Fibroblast of skin of back (primary cell): Measurements from ENCODE around the gene PPP1R14B.
A peak's percentile ranks its signal among the peaks of the same experiment; 100 is the strongest.

Experiments used
- DNase-seq: peaks from one replicate; pipeline ENCODE4 v3.0.0-alpha.2; 2013

Gene PPP1R14B

DNA sequence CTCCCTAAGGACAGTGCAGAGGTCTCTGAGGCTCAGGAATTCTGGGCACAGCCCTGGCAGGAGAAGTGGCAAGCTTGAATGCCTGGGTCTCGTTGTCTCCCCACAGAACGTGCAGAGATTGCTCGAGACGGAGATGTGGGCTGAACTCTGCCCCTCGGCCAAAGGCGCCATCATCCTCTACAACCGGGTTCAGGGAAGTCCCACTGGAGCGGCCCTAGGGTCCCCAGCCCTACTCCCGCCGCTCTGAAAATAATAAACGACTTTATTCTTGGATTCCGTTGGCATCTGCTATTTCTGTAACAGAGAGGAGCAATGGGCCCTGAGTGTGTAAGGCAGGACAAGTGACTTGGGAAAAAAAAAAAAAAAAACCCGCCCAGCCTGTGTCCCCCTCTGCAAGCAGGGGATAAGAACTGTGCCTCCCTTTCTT is 17.0 kb downstream of the PPP1R14B start:
- DNase-seq: no peak

DNA sequence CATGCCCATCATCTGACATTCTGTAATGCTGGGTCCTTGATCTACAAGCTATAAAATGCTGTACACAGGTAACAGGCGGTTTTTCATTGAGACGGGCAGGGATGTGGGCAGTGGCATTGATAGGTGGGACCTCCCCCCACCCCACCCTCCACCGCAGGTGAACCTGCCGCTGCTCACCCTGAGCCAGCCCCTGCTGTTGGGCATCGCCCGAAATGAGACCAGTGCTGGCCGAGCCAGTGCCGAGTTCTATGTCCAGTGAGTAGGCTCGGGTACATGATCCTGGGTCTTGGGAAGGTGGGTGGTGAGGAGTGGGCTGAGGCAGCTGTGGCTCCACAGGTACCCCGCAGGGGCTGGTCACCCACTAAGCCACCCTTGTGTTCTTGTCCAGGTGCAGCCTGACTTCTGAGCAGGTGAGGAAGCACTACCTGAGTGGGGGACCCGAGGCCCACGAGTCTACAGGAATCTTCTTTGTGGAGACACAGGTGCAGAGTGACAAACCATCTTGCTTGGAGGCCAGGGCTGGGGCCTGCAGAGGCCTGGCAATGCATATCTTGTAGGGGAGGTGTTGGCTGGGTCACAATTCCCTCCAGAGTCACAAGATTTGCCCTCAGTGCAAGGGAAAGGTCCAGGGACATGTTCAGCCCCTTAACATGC is 17.5 kb downstream of the PPP1R14B start:
- DNase-seq: no peak

GRCh38 chr11:64227405-64227956 is 19.3 kb downstream of the PPP1R14B start:
- no peak for DNase-seq

GRCh38 chr11:64226507-64227051 is 20.2 kb downstream of the PPP1R14B start:
- no peak for DNase-seq

DNA sequence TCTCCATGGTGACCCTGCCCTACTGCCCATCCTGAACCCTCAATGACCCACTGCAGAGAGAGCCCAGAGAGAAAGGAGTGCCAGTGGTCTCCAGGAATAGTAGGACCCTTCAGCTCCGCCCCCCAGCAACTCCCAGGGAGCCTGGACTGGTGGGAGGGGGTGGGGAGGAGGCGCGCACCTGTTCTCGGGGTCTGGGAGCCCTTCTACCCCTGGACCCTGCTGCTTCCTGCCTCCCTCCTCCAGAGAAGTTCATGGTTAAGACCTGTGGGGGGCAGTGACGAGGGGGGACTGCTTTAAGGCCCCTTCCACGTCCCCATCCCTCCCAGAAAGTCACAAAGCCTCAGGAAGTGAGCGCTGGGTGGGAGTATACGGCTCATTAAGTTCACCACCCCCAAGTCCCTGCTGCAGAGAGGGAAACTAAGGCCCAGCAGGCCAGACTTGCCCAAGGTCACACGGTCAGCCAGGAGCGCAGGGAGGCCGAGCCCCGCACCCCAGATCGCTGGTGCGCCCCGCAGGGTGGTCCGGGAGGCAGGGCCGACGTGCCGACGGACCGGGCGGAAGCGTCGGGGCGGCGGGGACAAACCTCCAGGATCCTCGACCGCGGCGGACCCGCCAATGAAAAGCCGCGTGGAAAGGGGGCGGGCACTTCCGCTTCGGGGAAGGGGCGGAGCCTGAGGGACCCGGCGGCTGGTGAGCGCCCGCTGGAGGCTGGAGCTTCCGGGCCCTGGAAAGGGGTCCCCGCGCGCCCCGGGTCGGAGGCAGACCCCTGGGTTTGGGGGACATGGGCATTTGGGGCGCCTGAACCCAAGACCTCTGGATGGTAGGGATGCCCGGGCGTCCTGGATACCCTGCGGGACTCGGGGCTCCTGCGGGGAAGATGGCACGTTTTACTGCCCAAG is 20.9 kb downstream of the PPP1R14B start, which contains the start of the genes NUDT22 and TRPT1:
TSS of gene NUDT22 (plus strand) at position 667 of the 899 bp plus-strand sequence. CDS start 379 bp downstream, outside the sequence.
TSS of gene TRPT1 (minus strand) at position 579 of the 899 bp plus-strand sequence. CDS start at position 253, 326 bp downstream.
- DNase-seq: peak; percentile 79

DNA sequence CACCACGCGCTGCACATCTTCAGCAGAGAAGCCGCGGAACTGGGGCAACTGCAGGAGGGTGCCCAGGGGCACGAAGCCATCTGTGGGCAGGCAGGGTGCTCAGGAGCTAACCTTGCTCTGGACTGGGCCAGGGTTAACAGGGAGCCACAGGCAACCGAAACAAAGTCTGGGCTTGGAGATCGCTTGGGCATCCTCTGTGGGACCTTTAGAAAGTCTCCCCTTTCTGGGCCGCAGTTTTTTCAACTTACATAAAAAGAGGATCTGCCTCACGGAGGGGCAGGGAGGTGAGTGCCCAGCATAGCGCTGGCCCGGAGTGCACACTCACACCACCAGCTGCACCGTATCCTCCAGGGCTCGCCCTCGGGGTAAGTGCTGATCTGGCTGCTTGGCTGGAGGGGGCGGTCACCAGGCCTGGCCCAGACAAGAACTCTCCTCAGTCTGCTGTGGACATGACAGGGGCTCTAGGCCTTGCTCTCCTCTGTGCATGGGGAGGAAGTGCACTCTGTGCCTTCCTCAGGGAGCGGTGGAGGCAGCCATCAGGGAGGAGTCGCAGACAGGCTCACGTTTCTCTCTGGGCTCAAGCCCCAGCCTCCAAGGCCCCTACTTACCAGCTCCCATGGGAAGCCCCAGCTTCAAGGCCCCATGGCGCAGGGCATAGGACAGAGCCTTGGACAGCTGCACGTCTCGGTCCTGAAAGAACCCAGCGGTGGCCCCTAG is 21.7 kb downstream of the PPP1R14B start:
- DNase-seq: no peak

DNA sequence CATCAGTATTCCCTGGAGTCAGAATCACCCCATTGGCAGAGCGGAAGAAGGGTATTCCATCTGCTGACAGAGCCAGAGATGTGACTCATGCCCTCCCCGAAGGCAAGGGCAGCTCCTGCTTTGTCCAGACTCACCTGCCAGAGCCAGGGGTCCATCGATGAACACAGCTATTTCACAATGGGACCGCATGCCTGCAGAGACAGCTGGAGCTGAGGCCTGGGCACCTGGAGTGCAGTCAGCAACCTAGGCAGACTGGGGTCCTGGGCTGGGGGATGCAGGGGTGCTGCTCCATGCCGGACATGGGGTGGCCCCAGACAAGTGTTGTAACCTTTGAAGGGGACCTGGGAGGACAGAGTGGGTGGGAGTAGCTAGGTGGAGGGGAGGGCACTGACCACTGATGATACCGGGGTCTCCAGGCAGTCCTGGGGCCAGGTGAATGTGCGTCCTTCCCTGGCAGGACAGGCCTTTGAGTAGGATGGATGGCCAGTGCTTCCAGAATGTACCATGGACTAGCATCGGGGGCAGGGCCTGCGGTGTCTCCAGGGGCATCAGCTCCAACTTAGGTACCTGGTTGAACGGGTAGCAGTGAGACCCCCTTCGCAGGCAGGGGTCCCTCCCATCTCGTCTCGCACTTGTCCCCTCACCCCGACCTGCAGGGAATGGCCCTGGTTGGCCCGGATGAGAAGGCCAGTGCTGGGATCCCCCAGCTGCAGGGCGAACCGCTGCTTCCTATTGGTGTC is 22.4 kb downstream of the PPP1R14B start:
- DNase-seq: no peak

GRCh38 chr11:64223001-64223651 is 23.6 kb downstream of the PPP1R14B start:
- DNase-seq: no peak

- DNase-seq: no peak
Measured at GRCh38 chr11:64222651-64223000, 24.1 kb downstream of the PPP1R14B start.

- no peak for DNase-seq
Measured at GRCh38 chr11:64220798-64221197, 25.9 kb downstream of the PPP1R14B start.

GRCh38 chr11:64220271-64220670 is 26.5 kb downstream of the PPP1R14B start:
- no peak for DNase-seq

- DNase-seq: no peak
Measured at GRCh38 chr11:64219755-64220154, 27.0 kb downstream of the PPP1R14B start.

- no peak for DNase-seq
Measured at GRCh38 chr11:64219354-64219684, 27.4 kb downstream of the PPP1R14B start.

GRCh38 chr11:64218628-64219353 is 28.0 kb downstream of the PPP1R14B start:
- no peak for DNase-seq

- no peak for DNase-seq
Measured at GRCh38 chr11:64216879-64217278, 29.9 kb downstream of the PPP1R14B start.

GRCh38 chr11:64211181-64211872 is 35.4 kb downstream of the PPP1R14B start:
- DNase-seq: no peak

GRCh38 chr11:64210301-64211020 is 36.3 kb downstream of the PPP1R14B start:
- DNase-seq: no peak

DNA sequence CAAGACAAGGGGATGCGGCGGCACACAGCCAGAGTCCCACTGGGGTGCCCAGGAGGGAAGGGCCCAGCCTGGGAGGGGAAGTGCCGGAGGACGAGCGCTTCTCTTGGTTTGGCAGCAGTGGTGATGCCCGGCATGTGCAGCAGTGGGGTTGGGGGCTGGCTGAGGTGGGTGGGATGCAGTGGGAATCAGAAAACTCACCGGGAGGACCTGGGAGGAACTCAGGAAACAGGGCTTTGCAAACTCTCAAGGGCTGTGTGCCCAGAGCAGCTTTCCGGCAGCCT is 37.2 kb downstream of the PPP1R14B start:
- no peak for DNase-seq

DNA sequence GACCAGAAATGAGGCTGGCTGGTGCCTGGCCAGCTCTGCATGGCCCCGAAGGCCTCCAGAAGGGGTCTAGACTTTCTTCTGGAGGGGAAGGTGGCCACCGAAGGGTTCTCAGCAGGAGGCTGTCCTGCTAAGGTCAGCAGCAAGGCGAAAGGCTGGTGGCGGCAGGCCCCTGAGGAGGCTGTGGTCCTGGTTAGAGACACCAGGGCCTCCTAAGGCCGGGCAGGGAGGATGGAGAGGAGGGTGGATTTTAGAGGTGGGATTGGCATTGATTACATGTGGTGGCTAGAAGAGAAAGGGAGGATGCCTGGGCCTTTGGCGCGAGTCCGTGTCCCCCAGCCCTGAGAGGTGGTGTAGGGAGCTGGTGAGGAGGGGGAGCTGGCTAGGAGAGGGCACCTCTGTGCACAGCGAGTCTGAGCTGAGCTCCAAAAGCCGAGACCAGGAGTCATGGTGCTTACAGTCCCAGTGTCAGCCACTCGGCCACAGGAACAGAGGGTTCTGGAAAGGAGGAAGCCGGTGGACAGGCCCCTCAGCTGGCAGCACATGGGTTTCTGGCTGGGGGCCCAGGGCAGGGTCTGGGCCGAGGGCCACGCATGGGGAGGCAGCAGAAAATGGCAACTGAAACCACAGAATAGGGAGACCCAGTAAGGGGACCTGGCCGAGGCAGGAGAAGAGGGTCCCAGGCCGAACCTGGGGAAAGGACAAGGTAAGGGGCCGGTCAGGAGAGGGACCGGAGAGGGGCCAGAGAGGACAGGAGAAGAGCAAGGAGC is 37.8 kb downstream of the PPP1R14B start:
- DNase-seq: no peak
